T-helper 17 cell (primary cell): ENCODE measurements around the gene COL4A1. TPM values are rescaled to one million over a fixed set of nuclear protein-coding genes. Genes with fewer than 3 reads are reported as not detected.

Experiments
- ATAC-seq: fragments of 150-1000 bp; cut with Tn5 transposase; 2 replicates; pipeline ENCODE4 v1.10.0; 2021; ENCODE audit warnings: mild to moderate bottlenecking, moderate library complexity
- DNase-seq, 3 donors: peaks; one replicate each; pipeline versions ENCODE4 v3.0.0 to v3.0.0-alpha.2; 2020 to 2021
- H3K9me3 ChIP-seq: one replicate; pipeline ENCODE4 v1.7.0; 2013; ENCODE audit warnings: low read length, mild to moderate bottlenecking; ENCODE audit not compliant: control insufficient read depth, poor library complexity, severe bottlenecking
- H3K27ac Mint-ChIP-seq: one replicate; pipeline ENCODE4 v1.8.0; 2022; ENCODE audit warnings: mild to moderate bottlenecking, moderate library complexity, mixed read lengths
- H3K27me3 Mint-ChIP-seq: one replicate; pipeline ENCODE4 v1.8.0; 2022; ENCODE audit warnings: mixed read lengths
- H3K36me3 Mint-ChIP-seq: one replicate; pipeline ENCODE4 v1.8.0; 2022; ENCODE audit warnings: low read depth, mixed read lengths
- H3K4me1 Mint-ChIP-seq: one replicate; pipeline ENCODE4 v1.8.0; 2022; ENCODE audit warnings: mild to moderate bottlenecking, mixed read lengths
- H3K4me3 Mint-ChIP-seq: one replicate; pipeline ENCODE4 v1.8.0; 2022; ENCODE audit warnings: mild to moderate bottlenecking, moderate library complexity, mixed read lengths
- total RNA-seq, 4 donors: library from RNA in 2 of 4; stranded (reverse) in 2 of 4; gene quantifications; one replicate each; pipeline ENCODE4 v1.2.3 and lab custom pipeline; 2022 to 2026

COL4A1 gene
- total RNA-seq (under 1 TPM in 1 of 2 donors, not detected in 1; 0.37 TPM), total RNA-seq (lab: John Stamatoyannopoulos, UW) (0.15 to 0.70 reads per million in 2 donors)

DNA sequence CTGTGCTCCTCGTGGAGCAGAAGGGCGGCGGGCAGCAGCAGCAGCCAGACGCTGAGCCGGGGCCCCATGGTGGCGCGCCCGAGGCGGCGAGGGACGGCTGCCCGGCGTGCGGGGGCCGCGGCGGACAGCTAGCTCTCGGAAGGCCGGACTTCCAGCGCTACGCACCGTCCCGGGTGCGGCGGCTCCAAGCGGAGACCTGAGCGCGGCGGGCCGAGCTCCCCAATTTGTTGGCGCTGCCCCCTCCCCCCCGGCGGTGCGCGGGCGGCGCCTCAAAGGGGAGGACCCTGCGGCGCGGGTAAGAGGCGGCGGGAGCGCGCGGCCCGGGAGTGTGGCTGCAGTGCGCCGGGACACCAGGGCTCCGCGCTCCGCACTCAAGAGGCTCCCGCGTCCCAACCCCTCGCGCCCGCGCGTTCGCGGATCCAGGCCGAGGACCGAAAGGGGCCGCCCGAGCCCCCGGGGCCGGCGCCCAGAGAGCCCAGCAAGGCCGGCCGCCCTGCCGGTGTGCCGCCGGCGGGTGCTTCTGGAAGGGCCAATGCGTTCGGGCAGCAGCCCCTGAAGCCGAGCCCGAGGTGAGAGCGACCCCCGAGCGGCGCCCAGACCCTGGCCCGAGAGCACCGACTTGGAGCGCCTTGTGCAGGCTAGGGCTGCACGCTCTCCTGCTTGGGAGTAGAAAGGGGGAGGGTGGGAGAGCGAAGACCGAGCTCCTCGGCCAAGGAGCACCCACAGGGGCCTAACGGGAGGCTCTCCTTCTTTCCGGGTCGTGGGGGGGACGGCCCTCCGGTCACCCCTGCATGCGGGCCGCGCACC lies at the start of gene COL4A1, which contains the start of gene COL4A2:
TSS of gene COL4A1 (minus strand) at position 198 of the 807 bp plus-strand sequence. CDS start at position 68, 130 bp downstream.
TSS of gene COL4A2 (plus strand) at position 325 of the 807 bp plus-strand sequence. CDS start 620 bp downstream, outside the sequence.
- H3K4me1 Mint-ChIP-seq = peaks cover 12% of the 10 kb centered on the region

DNA sequence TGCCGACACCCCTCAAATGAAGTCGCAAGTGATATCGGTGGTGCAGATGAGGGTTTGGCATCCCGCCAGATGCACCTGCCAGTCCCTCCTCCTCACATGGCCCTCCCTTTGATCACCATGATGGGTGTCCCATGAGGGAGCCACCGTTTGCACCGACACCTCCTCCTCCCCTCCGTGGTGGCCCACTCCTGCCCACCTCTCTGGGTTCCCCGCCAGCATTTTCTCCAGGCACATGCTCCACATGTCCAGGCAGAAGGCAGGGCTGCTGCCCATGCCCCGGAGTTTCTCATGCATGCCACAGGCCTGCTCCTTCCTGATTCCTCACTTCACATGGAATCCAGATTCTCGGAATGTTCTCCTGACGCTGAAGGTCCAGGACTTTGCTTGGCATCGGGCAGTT lies 49.4 kb upstream of the COL4A1 start:
- H3K4me1 Mint-ChIP-seq = no peaks in the 10 kb centered on the region
- no peak overlapping the region for H3K27ac Mint-ChIP-seq
- H3K4me3 Mint-ChIP-seq = no peak overlapping the region
- DNase-seq (no peak), ATAC-seq (no peak)
- H3K27me3 Mint-ChIP-seq = peaks cover 37% of the 10 kb centered on the region
- no peaks in the 10 kb centered on the region for H3K9me3 ChIP-seq
- no peaks in the 10 kb centered on the region for H3K36me3 Mint-ChIP-seq

More for the DNA sequence above, at the start of gene COL4A1, which contains the start of gene COL4A2:
- DNase-seq (no peak), ATAC-seq (no peak)
- Mint-ChIP-seq H3K27ac (no peak within 1 kb of the TSS), H3K27me3 (peaks cover 78% of the 10 kb centered on the region), H3K4me3 (no peak within 1 kb of the TSS), H3K36me3 (peaks cover 5% of the 10 kb centered on the region)
- no peaks in the 10 kb centered on the region for H3K9me3 ChIP-seq

DNA sequence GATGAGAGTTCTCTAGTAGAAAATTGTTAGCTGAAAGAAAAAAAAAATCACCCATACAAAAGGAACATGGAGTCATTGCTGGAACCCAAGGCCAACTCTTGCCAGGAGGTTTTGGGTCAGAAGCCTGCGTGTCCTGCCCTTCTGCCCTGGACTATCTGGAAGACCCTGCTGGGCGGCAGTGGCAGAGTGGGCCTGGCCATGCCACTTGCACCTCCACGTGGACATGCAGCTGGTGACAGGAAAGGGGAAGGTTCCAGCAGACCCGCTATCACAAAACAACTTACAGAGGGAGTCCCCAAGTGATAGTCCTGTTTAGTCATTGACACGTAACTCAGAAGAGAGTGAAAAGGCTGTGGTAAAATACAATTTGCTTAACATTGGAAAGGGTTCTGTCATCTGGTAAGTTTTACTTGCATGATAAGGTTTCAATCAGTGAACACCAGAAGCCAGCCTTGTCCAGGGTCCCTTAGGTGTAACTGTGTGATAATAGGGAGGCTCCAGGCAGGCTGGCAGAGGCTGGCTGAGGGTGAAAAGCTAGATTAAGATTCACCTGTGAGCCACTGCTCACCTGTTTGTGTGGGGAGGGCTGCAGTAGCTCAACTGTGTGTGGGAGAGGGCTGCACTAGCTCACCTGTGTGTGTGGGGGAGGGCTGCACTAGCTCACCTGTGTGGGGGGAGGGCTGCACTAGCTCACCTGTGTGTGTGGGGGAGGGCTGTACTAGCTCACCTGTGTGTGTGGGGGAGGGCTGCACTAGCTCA lies 47.9 kb upstream of the COL4A1 start:
- no peak overlapping the region for H3K27ac Mint-ChIP-seq
- no peak for ATAC-seq
- no peak overlapping the region for H3K4me3 Mint-ChIP-seq

GRCh38 chr13:110354123-110354627 lies 47.2 kb upstream of the COL4A1 start:
- H3K9me3 ChIP-seq = no peaks in the 10 kb centered on the region
- no peak overlapping the region for H3K4me3 Mint-ChIP-seq
- H3K27me3 Mint-ChIP-seq = peaks cover 29% of the 10 kb centered on the region
- no peak for DNase-seq
- H3K27ac Mint-ChIP-seq = no peak overlapping the region
- no peak for ATAC-seq
- H3K4me1 Mint-ChIP-seq = no peaks in the 10 kb centered on the region
- no peaks in the 10 kb centered on the region for H3K36me3 Mint-ChIP-seq

More for the DNA sequence above, 47.9 kb upstream of the COL4A1 start:
- peaks cover 35% of the 10 kb centered on the region for H3K27me3 Mint-ChIP-seq
- DNase-seq = no peak
- H3K9me3 ChIP-seq = no peaks in the 10 kb centered on the region
- no peaks in the 10 kb centered on the region for H3K4me1 Mint-ChIP-seq
- no peaks in the 10 kb centered on the region for H3K36me3 Mint-ChIP-seq

DNA sequence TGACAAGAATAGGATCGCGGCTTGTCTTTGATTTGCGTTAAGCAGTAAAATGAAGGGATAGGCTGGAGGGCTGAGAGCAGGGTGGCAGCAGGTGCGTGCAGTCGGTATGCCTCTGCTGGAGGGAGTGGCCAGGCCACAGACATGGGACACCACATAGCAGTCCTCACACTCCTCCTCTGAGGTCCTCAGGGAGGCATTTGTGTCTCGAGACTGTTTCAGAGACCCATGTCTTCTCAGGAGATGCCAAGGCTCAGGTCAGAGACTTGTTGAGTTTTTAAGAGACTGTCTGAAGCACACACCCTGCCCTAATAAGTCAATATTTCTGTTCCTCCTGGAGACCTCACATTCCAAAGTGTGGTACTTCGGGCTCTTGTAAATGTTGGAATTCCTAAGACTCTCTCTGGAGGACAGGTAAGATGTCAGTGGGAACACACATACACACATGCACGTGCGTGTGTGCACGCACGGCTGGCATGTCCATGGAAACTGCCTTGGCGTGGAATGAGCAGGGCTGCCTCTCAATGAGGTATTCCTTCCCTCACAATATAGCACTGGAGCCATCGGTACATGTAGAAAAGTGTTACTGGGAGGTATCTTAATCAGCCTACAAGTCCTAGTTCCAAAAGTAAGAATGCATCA lies 46.5 kb upstream of the COL4A1 start:
- Mint-ChIP-seq H3K4me1 (no peaks in the 10 kb centered on the region), H3K27me3 (peaks cover 29% of the 10 kb centered on the region), H3K4me3 (no peak overlapping the region), H3K27ac (no peak overlapping the region), H3K36me3 (no peaks in the 10 kb centered on the region)
- no peaks in the 10 kb centered on the region for H3K9me3 ChIP-seq
- DNase-seq (no peak), ATAC-seq (no peak)

DNA sequence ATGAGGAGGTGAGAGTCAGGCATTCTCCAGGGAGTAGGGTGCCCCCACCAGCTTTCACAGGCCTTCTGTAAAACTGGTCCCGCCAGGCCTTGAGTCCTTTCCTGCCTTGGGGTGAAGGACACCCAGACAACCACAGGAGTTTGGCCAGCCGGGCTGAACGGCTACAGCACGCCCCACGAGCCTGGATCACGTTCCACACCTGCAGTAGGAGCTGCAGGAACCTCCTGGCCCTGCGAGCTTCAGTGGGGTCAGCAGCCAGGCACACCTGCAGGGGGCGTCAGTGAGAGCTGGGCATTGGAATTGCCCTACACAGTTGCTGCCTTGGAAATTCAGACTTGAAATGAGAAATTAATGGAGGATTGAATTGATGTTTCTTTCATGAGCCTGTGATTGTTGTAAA lies 45.8 kb upstream of the COL4A1 start:
- Mint-ChIP-seq H3K4me3 (no peak overlapping the region), H3K27me3 (peaks cover 33% of the 10 kb centered on the region), H3K27ac (no peak overlapping the region), H3K4me1 (no peaks in the 10 kb centered on the region), H3K36me3 (no peaks in the 10 kb centered on the region)
- DNase-seq = no peak
- no peak for ATAC-seq
- no peaks in the 10 kb centered on the region for H3K9me3 ChIP-seq

GRCh38 chr13:110351636-110352420 lies 44.9 kb upstream of the COL4A1 start:
- H3K36me3 Mint-ChIP-seq = no peaks in the 10 kb centered on the region
- ATAC-seq = no peak
- H3K4me1 Mint-ChIP-seq = no peaks in the 10 kb centered on the region
- no peak overlapping the region for H3K4me3 Mint-ChIP-seq
- no peak for DNase-seq
- no peak overlapping the region for H3K27ac Mint-ChIP-seq
- H3K9me3 ChIP-seq = no peaks in the 10 kb centered on the region
- peaks cover 33% of the 10 kb centered on the region for H3K27me3 Mint-ChIP-seq

DNA sequence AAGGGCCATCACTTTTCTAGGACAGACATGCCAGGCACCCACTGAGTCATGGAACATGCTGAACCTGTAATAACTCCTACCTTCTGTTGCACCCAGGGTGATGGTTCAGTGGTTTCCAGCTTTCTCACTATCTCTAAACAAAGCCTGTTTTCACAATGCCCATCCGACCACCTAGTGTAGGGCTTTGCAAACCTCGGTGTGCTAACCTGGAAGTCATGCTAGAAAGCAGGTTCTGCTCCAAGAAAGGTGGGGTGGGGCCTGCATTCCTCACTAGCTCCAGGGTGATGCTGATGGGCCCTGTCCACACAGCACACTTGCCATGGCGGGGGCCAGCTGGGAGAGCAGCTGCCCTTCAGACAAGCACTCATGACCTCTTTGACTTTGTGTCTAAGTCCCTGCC lies 43.6 kb upstream of the COL4A1 start:
- ATAC-seq = no peak

DNA sequence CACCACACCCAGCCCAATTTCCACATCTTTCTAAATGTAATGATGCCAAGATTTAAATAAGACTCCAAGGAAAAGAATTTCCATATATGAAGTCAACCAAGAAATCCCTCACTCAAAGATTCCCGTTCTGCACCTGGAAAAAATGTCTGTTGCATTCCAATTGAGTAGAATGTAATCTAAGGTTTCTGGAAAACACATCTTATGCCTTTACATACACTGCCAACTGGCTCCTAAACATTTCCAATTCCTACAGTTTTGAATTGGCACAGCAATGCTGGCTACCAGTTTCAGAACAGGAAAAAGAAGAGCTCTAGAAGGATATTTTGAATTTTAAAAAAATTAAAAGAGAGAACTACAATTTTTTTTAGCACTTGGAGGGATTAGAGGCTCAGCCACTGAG lies 43.1 kb upstream of the COL4A1 start:
- Mint-ChIP-seq H3K4me1 (no peaks in the 10 kb centered on the region), H3K36me3 (no peaks in the 10 kb centered on the region), H3K4me3 (no peak overlapping the region), H3K27ac (no peak overlapping the region), H3K27me3 (peaks cover 33% of the 10 kb centered on the region)
- no peaks in the 10 kb centered on the region for H3K9me3 ChIP-seq
- ATAC-seq (no peak), DNase-seq (no peak)

More for the DNA sequence above, 43.6 kb upstream of the COL4A1 start:
- DNase-seq = no peak
- H3K4me1 Mint-ChIP-seq = no peaks in the 10 kb centered on the region
- H3K27me3 Mint-ChIP-seq = peaks cover 33% of the 10 kb centered on the region
- no peak overlapping the region for H3K27ac Mint-ChIP-seq
- no peaks in the 10 kb centered on the region for H3K36me3 Mint-ChIP-seq
- H3K4me3 Mint-ChIP-seq = no peak overlapping the region
- no peaks in the 10 kb centered on the region for H3K9me3 ChIP-seq

GRCh38 chr13:110349239-110349638 lies 42.3 kb upstream of the COL4A1 start:
- Mint-ChIP-seq H3K4me3 (no peak overlapping the region), H3K27me3 (peaks cover 33% of the 10 kb centered on the region), H3K36me3 (no peaks in the 10 kb centered on the region), H3K27ac (no peak overlapping the region), H3K4me1 (no peaks in the 10 kb centered on the region)
- no peak for ATAC-seq
- no peaks in the 10 kb centered on the region for H3K9me3 ChIP-seq
- no peak for DNase-seq

DNA sequence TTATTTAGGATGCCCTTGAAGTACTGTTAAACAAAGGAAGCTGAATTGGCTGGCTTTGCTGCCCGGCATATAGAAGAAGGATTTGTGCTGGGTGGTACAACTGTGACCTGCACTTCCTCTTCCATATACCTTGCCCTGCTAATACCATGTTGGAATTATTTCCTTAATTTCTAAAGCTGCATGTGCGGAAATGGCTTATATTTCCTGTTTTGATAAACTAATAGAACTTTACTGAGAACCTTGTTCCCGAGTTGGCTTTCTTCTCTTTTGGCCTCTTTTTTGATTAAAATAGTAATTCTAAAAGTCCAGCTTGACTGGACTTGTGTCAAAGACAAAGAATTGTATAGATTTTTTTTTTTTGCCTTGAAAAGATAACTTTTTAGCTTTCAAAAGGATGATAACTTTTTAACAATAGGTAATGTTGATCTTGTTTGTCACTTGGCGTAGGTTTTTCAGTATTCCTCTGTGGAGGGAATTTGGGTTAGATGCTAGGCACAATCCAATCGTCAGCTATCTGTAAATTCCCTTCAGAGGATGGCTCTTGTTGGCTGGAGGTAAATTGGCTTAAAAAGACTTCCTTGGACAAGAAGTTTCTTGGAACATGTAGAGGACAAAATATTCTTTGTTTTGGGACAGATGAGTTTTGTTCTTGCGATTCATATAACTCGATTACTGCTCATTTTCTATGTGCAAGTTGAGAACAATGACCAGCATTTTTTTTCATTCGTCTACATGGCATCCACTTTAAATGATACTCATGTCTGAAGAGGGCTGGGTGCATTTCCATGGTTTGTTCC lies 41.5 kb upstream of the COL4A1 start:
- peaks cover 25% of the 10 kb centered on the region for H3K27me3 Mint-ChIP-seq
- no peak for ATAC-seq
- no peak overlapping the region for H3K27ac Mint-ChIP-seq
- H3K4me1 Mint-ChIP-seq = no peaks in the 10 kb centered on the region
- no peaks in the 10 kb centered on the region for H3K9me3 ChIP-seq
- H3K36me3 Mint-ChIP-seq = no peaks in the 10 kb centered on the region
- no peak overlapping the region for H3K4me3 Mint-ChIP-seq
- DNase-seq = no peak
